Skeletal muscle cell (primary cell): ENCODE data around the gene HOMER3.
A peak's percentile ranks its signal among the peaks of the same experiment; 100 is the strongest.
"Not testable (repeated sequence)": the region's sequence is repeated elsewhere in the genome, so short reads cannot be mapped to it uniquely, and the experiment has no call there.

Experiments used
- DNase-seq: peaks from one replicate; pipeline ENCODE4 v3.0.0-alpha.2; 2010; ENCODE audit warnings: low read depth
- H3K4me3 ChIP-seq: 2 replicates; pipeline ENCODE4 v1.5.1; 2011; ENCODE audit warnings: low read depth, mild to moderate bottlenecking, control low read depth, low read length, moderate library complexity

HOMER3 gene

DNA sequence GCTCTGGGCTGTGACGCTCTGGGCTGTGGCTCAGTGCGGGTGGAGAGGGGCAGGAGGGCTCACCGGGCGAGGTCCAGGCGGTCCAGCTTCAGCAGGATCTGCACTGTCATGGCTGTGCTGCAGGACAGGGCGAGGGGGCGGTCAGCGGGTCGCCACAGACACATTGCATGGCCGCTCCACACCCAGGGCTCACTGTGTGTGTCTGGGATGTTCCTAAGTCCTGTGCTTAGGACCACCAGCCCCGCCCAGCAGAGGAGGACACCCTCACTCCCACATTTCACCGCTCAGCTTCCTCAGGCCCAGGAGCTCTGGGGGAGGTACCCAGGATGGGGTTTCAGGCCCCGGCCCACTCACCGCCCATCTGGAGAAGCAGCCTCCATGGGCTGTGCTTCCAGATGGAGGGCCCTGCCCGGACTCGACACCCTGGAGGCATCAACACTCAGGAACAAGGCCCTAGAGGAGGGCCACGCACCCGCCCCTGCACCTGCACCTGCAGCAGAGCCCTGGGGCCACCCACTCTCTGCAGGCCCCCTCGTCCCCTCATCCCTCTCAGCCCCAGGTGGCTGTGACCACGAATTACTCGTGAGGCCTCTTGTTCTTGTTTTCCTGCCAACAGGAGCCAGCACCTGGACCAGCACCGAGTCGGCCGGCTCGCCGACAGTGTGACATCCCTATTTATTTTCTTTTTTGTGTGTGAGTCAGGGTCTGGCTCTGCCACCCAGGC, 35.3 kb downstream of the HOMER3 start:
- DNase-seq = no peak
- no peak overlapping the region for H3K4me3 ChIP-seq

DNA sequence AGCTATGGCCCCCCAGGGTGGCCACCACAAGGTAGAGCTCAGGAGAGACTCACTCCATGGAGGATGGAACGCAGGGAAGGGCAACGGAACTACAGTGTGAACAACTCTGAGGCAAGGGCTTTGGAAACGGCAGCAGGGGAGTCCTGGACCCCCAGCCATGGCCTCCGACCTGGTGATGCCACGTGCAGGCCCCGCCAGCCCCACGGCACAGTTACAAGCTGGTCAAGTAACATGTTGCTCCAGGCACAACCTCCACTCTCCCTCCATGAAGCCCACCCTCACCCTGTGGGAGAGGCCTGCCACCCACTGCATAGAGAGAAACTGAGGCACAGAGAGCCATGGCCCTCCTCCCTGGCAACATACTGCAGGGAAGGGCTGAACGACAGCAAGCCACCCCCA, 36.0 kb downstream of the HOMER3 start:
- DNase-seq = no peak
- H3K4me3 ChIP-seq = no peak overlapping the region

DNA sequence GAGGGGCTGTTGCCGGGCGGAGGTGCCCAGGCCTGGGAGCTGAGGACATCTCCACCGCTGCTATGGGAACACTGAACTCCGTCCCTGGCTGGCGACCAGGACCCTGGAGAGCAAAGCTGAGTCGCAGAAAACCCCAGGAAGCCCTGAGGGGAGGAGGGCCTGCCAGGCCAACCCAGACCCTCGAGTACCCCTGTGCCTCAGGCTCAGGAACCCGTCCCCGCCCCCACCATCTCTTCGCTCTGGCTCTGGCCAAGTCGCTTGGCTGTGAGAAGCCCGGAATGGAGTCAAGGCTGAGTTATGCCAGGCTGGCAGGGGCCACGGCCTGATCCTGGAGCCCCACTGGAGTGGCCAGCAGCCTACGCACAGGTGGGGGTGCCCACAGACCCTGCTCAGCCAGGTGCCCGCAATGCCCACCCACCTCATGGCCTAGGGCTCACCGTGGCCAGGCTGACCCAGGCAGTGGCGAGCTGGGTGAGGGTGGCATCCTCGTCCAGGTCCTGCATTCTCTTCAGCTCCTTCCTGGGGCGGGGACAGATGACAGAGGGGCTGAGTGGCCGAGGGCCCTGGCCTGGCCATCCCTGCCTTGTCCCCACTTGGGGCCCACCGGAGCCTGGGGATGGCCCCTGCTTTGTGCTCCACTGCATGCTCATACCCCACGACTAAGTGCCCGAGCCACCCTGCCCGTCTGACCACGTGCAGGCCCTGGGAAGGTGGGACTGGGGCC, 36.5 kb downstream of the HOMER3 start:
- no peak overlapping the region for H3K4me3 ChIP-seq
- DNase-seq = no peak

DNA sequence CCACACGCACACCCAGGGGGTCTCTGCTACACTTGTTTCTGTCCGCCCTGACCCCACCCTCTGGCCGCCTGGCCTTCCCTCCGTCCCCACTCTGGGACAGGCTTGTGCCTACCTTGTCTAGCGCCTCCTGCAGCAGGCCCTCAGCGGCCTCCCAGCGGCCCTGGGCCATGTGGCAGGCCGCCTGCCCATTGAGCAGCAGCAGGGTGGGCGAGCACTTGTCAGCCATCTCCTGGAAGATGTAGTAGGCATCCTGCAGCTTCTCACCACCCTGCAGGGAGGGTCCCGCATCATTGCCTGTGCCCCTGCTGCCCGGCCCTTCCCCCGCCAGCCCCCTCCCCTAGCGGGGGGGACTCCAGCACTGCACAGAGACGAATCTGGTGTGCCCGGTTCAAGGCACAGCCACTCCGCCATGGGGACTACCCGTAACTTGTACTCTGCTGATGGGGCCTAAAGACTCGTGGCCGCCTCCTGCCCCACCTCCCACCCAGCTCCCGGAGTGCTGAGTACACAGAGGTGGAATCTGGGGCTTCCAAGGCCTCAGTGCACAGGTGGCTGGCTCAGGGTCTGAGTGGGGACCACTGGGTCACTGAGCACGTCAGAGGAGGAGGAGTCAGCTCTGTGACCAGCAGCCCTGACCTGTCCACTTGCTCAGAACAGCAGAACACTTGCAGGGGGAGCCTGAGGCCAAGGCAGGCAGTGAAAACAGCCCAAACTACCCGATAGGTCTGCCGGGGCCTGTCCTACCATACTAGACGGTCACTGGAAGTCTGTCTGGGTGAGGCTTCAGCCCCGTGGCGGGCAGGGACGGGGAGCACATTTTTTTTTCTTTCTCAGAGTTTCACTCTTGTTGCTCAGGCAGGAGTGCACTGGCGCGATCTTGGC, 37.6 kb downstream of the HOMER3 start:
- no peak for DNase-seq
- no peak overlapping the region for H3K4me3 ChIP-seq

DNA sequence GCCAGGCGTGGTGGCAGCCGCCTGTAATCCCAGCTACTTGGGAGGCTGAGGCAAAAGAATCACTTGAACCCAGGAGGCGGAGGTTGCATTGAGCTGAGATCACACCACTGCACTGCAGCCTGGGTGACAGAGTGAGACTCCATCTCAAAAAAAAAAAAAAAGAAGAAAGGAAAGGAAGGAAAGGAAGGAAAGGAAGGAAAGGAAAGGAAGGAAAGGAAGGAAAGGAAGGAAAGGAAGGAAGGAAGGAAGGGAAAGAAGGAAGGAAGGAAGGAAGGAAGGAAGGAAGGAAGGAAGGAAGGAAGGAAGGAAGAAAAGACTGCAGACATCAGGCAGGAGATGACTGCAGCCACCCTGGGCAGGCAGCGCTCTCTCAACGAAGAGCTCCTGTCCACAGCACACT, 38.5 kb downstream of the HOMER3 start:
- DNase-seq, H3K4me3 ChIP-seq: not testable (repeated sequence)

DNA sequence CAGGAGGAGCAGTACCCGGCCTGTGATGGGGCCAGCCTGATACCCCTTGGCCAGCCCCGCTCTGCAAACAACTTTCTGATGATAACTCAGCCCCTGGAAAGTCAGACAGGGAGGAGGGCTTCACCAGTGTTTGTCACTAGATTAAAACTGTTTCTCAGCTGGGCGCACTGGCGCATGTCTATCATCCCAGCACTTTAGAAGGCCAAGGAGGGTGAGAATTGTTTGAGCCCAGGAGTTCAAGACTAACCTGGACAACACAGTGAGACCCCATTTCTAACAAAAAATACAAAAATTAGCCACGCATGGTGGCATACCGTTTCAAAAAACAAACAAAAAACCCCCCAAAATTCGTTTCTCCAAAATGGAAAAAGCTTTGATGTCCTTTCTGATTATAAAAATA, 39.5 kb downstream of the HOMER3 start:
- H3K4me3 ChIP-seq = no peak overlapping the region
- no peak for DNase-seq

DNA sequence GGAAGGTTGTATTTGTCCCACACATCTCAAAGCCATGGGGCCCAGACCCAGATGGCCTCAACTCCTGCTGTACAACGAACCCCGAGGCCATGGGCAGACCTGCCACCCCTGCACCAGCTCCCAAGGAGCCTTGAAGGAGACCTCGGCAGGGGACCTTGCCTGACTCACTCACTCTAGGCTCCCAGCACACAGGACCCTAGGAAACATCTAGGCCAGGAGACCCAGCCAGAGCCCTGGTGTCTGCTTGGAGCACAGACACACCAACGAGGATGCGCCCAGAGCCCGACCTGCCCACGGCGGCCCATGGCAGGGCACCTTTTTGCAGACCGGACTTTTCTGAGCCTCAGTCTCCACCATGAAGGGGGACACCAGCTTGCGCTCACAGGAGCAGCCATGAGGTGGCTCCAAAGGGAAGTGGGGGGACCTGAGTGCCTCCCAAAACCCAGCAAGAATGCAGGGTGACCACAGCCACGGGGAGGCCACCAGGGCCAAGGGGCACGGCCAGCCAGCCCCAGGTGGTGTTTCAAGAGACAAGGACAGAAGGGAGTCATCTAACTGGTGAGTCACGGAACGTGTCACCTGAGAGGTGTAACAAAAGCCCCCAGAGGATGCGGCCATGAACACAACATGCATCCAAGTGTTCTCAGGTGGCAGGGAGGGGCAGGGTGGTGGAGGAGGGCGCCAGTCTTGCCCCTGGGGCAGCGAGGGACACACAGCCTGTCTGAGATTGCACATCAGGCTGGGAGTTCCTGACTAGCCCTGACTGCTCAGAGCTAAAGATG, 40.1 kb downstream of the HOMER3 start:
- DNase-seq = no peak
- H3K4me3 ChIP-seq = no peak overlapping the region

DNA sequence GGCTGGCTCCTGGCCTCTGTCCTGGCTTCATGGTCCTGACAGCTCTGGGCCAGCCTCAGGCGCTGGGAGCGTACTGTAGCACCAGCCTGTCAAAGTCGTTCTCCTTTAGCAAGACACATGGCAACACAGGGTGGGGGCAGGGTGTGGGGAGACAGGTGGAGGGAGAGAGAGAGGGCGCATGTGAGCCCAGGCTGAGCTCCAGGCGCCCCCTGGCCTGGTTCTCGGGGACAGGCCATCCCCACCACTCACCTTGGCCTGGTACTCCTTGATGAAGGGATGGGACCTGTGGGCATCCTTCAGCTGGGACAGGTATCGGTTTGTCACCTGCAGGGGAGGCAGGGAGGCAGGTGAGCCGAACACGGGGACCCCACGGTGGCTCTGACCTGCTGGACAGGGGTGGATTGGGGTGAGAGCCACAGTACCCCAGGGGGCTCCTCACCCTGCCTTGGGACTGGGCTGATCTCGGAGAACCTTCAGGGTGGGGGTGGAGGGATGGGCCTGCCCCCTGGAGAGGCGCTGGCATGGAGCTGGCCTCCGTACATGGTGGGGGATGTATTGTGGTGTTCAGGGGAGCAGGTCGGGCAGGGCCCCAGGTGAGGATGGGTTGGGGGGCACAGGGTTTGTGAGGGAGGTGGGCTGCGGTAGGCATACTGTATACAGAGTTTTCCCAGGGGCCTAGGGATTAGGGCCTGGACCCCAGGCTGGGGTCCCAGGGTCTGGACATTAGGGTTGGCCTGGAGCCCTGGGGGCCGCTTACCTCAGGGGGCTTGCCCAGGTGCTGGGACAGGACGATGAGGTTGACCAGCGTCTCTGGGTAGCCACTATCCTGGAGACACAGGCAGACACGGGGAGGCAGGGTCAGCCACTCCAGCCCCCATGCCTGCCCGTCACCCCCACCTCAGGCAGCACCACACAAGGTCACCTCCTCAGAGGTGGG, 41.1 kb downstream of the HOMER3 start:
- DNase-seq = no peak
- H3K4me3 ChIP-seq = no peak overlapping the region

DNA sequence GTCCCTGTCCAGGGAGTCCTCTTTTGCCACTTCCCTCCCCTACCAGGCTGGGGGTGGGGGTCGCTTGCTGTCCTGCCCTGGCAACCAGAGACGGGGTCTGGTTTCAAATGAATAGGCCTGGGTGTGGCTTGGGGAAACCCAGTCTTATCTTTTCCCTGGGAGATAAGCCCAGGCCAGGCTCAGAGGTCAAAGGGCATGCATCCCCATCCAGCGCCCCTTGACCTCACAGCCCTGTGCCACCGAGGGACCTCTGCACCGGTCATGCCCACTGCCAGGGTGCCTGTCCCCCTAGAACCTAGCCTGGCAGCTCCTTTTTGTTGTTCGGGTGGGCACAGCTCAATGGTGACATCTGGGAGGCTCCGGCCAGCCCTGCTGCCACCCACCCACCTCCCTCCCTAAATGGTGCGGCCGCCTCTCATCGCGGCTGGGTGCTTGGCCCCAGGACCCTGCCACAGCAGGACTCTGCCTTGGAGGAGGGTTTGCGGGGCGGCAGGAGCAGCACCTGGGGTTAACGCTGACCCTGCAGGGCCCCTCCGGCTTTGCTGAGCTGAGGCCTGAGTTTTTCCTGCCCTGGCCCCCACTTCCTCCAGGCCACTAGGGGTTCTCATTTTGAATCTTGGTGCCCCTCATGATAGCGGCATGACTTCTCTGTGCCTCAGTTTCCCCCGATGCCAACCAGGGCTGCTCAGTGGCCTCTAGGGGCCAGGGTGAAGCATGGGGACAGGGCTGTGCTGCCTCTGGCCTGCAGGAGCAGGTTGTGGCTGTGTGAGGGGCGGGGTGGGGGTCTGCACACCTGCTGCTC, 42.2 kb downstream of the HOMER3 start:
- H3K4me3 ChIP-seq = no peak overlapping the region
- no peak for DNase-seq

DNA sequence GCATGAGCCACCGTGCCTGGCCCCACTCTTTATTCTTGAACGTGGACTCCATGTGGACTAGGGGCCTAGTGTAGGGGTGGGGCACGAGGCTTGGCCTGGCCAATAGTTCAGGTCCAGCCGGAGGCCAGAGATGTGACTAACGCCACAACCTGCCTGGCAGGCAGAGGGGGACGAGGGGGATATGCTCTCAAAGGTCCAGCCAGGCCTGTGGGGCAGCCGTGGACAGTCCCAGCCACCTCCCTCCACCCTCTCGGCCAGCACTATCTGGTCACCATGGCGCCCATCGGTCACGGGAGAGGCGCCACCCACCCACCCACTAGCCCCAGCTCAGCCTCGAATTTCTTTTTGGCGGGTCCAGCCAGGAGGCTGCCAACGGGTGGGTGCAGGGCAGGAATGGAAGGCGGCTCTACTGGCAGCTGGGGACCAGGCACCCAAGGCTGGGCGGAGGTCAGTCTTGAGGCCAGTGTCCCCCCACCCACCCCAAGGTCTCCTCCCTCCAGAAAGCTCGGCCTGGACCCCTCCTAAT, 42.9 kb downstream of the HOMER3 start:
- no peak overlapping the region for H3K4me3 ChIP-seq
- DNase-seq = no peak

DNA sequence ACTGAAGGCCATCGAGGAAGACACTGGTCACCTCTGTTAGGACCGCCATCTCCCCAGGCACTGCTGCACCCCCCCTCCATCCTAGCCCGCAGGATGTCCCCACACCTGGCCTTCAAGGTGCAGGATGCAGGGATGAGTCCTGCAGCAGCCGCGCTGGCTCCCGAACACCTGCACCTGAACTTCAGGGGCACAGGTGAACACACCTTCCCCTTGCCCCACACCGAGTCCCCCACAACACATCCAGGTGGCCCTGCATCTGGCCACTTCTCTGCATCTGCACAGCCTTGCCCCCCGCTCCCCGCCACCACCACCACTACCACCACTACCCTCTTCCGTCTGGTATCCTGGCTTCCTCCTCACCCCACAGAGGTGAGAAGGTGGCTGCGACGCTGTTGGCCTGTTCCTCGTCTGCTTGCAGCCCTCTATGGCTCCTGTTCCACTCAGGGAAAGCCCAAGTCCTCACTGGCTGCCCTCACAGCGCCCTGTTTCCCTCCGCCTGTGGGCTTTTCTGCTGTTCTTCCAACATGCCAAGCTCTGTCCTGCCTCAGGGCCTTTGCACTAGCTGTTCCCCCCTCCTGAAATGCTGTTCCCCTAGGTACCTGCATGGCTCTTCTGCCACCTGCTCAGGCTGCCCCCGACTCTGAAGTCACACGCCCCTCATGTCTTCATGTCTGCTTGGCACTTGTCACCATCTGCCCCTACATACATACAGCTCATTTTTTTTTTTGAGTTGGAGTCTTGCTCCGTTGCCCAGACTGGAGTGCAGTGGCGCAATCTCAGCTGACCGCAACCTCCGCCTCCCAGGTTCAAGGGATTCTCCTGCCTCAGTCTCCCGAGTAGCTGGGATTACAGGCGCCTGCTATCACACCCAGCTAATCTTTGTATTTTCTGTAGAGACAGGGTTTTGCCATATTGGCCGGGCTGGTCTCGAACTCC, 43.7 kb downstream of the HOMER3 start:
- H3K4me3 ChIP-seq = no peak overlapping the region
- DNase-seq = no peak

DNA sequence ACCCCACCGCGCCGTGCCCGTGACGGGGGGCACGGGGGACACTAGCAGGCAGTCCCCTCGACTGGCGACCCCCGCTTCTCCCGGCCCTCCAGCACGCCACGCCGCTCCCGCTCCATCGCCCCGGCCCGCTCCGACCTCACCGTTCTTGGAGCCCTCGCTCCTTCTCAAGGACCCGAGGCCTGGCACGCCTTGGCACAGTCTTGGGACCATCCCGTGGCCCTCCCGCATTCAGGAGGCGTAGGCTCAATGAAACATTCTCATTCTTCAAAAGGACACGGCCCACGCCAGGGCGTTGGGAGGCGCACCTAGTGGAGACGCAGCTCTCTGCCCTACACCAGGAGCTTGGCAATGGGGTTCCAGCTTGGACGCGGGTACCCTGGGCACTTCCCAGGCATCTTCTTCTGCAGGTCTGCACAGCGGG, 44.6 kb downstream of the HOMER3 start:
- peak overlapping the region; percentile 23 for H3K4me3 ChIP-seq
- no peak for DNase-seq

DNA sequence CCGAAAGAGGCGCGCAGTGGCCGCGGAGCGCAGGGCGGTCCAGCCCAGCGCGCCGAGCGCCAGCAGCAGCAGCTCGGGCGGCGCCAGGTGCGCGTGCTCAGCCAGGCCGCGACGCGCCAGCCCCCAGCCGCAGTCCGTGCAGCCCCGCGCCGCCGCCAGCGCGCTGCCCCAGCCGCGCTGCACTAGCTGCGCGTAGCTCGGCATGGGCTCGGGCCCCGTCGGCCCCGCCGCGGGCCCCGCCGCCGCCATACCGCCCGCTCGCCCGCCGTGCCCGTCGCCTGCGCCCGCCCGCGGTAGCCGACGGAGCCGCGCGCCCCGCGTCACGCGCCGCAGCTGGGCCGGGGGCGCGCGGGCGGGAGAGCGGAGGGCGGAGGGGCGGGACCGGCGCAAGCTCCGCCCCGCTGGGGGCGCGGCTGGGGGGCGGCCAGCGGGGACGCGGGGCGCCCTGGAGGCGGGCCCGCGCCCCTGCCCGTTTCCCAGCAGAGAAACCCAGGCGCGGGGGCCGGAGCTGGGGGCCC, 45.1 kb downstream of the HOMER3 start, which contains the start of gene CERS1:
Gene CERS1, minus strand, starts transcription at position 335 of the 518 bp plus-strand sequence. Its CDS starts 86 bp downstream, at position 249.
- peak within 1 kb of the TSS; percentile 63 for H3K4me3 ChIP-seq
- DNase-seq = no peak

DNA sequence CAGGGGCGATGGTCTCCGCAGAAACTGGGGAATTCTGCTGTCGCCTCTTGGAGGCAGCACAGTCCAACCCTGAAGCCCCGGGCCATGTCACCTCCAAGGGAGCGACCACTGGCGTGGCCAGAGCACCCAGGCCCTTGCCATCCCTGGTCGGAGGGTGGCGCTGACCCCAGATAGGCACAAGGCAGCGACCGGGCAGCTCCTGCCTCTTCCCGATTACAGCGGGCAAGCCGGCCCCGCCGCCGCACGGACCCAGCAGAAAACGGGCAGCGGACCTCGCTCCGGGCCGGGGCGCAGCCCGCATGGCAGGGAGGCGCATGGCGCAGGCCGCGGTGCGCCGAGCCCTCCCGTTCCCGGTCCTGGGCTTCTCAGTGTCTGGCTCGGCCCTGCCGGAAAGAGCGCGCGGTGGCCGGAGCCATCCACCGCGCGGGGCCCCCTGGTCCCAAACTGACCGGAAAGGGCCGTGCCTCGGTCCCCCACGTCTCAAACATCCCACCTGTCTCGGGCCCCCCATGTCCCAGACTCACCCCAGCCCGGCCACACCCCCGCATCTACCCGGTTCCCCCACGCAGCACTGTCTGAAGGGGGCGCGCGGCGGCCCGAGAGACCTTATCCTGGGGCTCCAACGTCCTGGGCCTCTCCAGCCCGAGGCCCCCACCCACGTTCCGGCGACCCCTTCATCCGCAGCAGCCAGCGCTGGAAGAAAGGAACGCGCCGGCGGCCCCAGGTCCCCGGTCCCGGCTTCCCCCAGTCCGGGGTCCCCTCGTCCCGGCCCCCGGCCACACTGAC, 45.8 kb downstream of the HOMER3 start:
- DNase-seq = no peak
- H3K4me3 ChIP-seq = peak overlapping the region; percentile 63
